Stimulated activated CD8-positive, alpha-beta memory T cell treated with anti-CD3 and anti-CD28 coated beads, Interleukin-7, amount 100 ng/mL, for 48 hours (primary cell): ENCODE measurements around the gene DNAJC1.
"Not testable (repeated sequence)": the region's sequence is repeated elsewhere in the genome, so short reads cannot be mapped to it uniquely, and the experiment has no call there.

Experiments
- DNase-seq, 2 donors: peaks; one replicate each; pipeline ENCODE4 v3.0.0-alpha.2; 2020; ENCODE audit warnings: low read depth in 1 of 2; ENCODE audit errors: extremely low read depth in 1 of 2

DNAJC1 gene

DNA sequence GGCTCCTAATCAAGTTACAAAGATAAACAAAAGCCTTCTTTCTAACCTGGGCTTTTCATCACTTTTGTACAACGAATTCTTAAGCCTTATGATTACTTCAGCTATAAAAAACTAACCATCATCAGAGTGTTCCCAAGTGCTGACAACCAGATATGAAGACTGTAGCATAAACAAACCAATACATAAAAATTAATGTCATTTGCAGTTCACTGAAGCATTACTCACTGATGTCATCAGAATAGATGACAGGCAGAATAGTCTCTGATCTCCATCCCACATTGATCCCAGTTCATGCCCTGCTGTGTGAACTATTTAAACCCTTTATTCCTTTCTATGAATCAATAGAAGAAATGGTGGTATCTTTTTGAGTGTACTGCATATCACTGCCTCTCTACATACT lies 84.4 kb downstream of the DNAJC1 start:
- DNase-seq: no peak

DNA sequence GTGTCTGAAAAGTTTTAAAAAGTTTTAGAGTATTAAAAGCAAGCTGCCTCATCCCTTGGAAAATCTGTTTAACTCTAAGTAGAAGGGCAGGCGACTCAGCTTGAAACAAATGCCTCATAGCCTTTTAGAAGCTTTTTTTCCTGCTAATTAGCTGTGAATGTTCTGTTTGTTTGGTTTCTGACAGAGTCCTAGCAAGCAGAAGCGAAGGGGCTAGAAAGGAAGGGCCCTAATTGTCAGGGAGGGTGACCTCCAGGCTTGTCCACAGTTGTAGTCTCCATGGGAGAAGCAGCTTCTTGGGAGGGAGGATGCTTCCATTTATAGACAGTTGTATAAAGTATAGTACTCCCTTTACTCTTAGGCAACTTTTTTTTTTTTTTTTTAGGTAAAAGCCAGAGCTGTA lies 90.9 kb downstream of the DNAJC1 start:
- no peak for DNase-seq

DNA sequence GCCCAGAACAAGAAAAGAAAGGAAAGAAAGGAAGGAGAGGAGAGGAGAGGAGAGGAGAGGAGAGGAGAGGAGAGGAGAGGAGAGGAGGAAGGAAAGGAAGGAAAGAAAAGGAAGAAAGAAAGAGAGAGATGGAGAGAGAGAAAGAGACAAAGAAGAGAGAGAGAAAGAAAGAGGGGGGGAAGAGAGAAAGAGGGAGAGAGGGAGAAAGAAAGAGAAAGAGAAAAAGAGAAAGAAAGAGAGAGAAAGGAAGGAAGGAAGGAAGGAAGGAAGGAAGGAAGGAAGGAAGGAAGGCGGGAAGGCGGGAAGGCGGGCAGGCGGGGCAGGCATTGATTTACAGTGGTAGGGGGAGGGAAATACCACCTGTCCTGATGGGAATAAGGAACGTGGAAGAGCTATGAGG lies 92.7 kb downstream of the DNAJC1 start:
- DNase-seq: no peak

- no peak for DNase-seq
Observed at GRCh38 chr10:21907436-21907835, 96.1 kb downstream of the DNAJC1 start.

- no peak for DNase-seq
Observed at GRCh38 chr10:21904930-21905329, 98.6 kb downstream of the DNAJC1 start.

GRCh38 chr10:21899736-21900135 lies 103.8 kb downstream of the DNAJC1 start:
- DNase-seq: no peak

- no peak for DNase-seq
Observed at GRCh38 chr10:21895932-21896331, 107.6 kb downstream of the DNAJC1 start.

- DNase-seq: no peak
Observed at GRCh38 chr10:21894648-21895342, 108.7 kb downstream of the DNAJC1 start.

GRCh38 chr10:21891439-21891838 lies 112.1 kb downstream of the DNAJC1 start:
- DNase-seq: no peak

DNA sequence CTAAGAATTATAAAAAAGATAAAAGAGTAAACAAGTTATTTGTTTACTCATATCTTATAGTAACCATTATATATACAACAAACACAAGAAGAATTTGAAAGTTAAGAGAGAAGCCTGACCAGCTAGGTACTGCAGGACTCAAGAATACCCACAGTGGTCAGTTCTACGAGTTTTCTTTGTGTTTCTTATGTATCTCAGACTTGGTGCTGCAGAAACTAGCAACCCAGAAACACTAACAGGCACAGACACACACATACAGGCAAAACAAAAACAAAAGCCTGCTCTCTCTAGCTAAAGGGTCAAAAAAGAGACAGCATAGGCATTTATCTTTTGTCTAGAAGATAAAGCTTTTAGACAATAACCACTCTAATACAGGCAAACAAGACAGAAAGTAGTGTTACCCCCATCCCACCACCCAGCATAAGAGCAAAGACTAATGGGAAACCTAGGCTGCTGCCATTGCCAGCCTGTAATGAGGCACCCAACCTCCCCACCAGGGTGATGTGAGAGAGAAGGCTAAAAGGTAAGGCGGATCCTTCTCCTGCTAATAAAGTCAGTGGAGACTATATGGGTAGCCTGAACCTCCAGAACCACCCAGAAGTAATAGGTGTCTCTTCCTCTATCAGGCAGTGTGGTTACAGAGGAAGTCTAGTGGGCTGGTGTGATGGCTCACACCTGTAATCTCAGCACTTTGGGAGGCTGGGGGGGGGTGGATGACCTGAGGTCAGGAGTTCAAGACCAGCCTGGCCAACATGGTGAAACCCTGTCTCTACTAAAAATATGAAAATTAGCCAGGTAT lies 113.9 kb downstream of the DNAJC1 start:
- no peak for DNase-seq

DNA sequence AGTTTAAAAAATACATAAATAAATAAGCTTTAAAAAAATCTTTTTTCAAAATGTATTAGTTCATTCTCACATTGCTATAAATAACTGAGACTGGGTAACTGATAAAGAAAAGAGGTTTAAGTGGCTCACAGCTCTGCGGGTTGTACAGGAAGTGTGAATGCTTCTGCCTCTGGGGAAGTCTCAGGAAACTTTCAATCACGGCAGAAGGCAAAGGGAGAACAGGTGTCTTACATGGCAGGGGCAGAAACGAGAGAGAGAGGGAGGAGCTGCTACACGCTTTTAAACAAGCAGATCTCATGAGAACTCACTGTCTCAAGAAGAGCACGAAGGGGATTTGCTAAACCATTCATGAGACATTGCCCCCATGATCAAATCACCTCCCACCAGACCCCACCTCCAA lies 114.6 kb downstream of the DNAJC1 start:
- no peak for DNase-seq

DNA sequence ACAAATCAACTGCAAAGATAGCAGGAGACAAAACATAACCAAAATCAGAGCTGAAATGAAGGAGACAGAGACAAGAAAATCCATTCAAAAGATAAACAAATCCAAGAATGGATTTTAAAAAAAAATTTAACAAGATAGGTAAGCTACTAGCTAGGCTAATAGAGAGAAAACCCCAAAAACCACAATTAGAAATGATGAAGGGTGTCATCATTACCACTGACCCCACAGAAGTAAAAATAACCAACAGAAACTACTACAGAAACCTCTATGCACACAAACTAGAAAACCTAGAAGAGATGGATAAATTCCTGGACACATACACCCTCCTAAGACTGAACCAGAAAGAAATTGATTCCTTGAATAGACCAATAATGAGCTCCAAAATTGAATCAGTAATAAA lies 117.6 kb downstream of the DNAJC1 start:
- DNase-seq: no peak

- DNase-seq: no peak
Observed at GRCh38 chr10:21873198-21873597, 130.3 kb downstream of the DNAJC1 start.

DNA sequence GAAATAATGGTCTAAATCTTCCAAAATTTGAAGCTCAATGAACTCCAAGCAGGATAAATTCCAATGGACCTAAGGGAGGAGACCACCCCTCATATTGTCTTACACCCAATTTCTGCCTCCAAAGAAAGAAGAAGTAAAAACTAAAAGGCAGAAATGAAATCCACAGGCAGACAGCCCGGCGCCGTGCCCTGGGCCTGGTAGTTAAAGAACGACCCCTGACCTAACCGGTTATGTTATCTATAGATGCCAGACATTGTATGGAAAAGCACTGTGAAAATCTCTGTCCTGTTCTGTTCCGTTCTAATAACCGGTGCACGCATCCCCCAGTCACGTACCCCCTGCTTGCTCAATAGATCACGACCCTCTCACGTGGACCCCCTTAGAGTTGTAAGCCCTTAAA lies 130.8 kb downstream of the DNAJC1 start:
- not testable (repeated sequence) for DNase-seq

- no peak for DNase-seq
Observed at GRCh38 chr10:21870849-21871248, 132.7 kb downstream of the DNAJC1 start.

DNA sequence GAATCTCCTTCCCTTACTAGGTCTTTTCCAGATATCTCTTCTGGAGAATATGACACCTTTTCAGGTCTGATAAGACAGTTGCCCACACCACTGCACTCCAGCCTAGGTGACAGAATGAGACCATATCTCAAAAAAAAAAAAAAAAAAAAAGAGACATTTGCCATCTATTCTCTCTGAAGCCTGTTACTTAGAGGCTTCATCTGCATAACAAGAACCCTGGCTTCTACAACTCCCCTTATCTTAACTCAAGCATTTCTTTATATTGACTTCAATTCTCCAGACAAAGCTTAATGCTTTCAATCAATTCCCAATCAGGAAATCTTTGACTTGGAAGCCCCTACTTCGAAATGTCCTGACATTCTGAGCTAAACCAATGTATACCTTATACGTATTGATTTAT lies 134.4 kb downstream of the DNAJC1 start:
- not testable (repeated sequence) for DNase-seq

GRCh38 chr10:21860718-21861117 lies 142.8 kb downstream of the DNAJC1 start:
- no peak for DNase-seq

GRCh38 chr10:21858455-21858854 lies 145.1 kb downstream of the DNAJC1 start:
- no peak for DNase-seq

DNA sequence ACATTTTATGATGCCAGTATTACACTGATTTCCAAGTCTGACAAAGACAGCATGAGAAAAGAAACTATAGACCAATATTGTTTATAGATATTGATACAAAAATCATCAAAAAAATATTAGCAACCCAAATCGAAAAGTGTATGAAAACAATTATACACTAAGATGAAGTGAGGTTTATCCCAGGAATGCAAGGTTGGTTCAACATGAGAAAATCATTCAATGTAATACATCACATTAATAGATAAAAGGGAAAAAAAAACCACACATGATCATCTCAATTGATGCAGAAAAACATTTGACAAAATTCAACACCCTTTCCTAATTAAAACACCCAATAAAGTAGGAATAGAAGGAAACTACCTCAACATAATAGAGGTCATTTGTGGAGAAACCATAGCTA lies 153.9 kb downstream of the DNAJC1 start:
- DNase-seq: no peak

- no peak for DNase-seq
Observed at GRCh38 chr10:21843645-21844044, 159.9 kb downstream of the DNAJC1 start.

- DNase-seq: not testable (repeated sequence)
Observed at GRCh38 chr10:21841273-21841672, 162.3 kb downstream of the DNAJC1 start.

DNA sequence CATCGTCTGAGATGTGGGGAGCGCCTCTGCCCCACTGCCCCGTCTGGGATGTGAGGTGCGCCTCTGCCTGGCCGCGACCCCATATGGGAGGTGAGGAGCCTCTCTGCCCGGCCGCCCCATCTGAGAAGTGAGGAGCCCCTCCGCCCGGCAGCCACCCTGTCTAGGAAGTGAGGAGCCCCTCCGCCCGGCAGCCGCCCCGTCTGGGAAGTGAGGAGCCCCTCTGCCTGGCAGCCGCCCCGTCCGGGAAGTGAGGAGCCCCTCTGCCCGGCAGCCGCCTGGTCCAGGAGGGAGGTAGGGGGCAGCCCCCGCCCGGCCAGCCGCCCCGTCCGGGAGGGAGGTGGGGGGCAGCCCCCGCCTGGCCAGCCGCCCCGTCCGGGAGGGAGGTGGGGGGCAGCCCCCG lies 166.0 kb downstream of the DNAJC1 start:
- DNase-seq: not testable (repeated sequence)
